WI38 (cell line): Measurements from ENCODE around the gene SMIM41.

ENCODE experiments used
- H3K4me3 ChIP-seq: 2 replicates; pipeline ENCODE4 v1.5.1; 2011; ENCODE audit warnings: low read depth, mild to moderate bottlenecking, control low read depth, low read length
- CTCF ChIP-seq: IDR thresholded peaks from 2 replicates; pipeline ENCODE4 v1.5.1; 2012; ENCODE audit warnings: low read depth, mild to moderate bottlenecking, control low read depth, low read length

SMIM41 gene

GRCh38 chr12:52156311-52156710 lies 76.8 kb downstream of the SMIM41 start:
- no peak for TF ChIP-seq CTCF
- H3K4me3 ChIP-seq, result no peak overlapping the region

- peak; percentile 96 for TF ChIP-seq CTCF
- H3K4me3 ChIP-seq, result no peak overlapping the region
Observed at GRCh38 chr12:52156757-52157565, 77.5 kb downstream of the SMIM41 start.

GRCh38 chr12:52157566-52158150 lies 78.2 kb downstream of the SMIM41 start:
- H3K4me3 ChIP-seq, result no peak overlapping the region
- no peak for TF ChIP-seq CTCF
